Fibroblast of villous mesenchyme (primary cell): Measurements from ENCODE around the gene CHP2. TPM values are rescaled to one million over a fixed set of nuclear protein-coding genes. Genes with fewer than 3 reads are reported as not detected.

Source experiments
- DNase-seq: peaks from one replicate; pipeline ENCODE4 v3.0.0-alpha.2; 2010; ENCODE audit warnings: low read depth
- H3K4me3 ChIP-seq: 2 replicates; pipeline ENCODE4 v1.5.1; 2011; ENCODE audit warnings: low read depth, mild to moderate bottlenecking, low read length
- total RNA-seq: library from RNA; depleted of rRNA; stranded (reverse); fragments of >200 nt; gene quantifications from 2 replicates; pipeline ENCODE4 v1.2.3, GENCODE V29; 2012
- TF ChIP-seq, protein P1 (sequence below): IDR thresholded peaks from 2 replicates; pipeline ENCODE4 v1.5.1; 2012; ENCODE audit warnings: low read depth, mild to moderate bottlenecking, low read length; ENCODE audit not compliant: insufficient read depth

CHP2 gene
- total RNA-seq, 1 donor, result not detected

DNA sequence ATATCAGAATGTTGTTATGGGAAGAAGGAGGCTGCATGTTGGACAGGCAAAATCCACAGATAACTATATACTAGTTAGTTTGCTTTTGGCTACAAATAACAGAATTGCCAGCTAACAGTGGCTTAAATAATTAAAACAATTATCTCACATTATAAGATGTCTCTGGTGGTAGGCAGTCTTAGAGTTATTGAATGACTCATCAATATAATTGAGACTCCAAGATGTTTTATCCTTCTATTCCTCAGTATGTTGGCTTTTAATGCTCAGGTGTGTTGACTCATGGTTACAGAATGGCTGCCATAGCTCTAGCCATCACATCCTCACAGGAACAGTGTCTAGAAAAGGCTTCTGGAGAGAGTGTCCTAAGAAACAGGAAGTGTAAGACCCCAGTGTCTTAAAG, 11.1 kb downstream of the CHP2 start:
- no peak for DNase-seq
- no peak overlapping the region for H3K4me3 ChIP-seq
- TF ChIP-seq, protein P1, sequence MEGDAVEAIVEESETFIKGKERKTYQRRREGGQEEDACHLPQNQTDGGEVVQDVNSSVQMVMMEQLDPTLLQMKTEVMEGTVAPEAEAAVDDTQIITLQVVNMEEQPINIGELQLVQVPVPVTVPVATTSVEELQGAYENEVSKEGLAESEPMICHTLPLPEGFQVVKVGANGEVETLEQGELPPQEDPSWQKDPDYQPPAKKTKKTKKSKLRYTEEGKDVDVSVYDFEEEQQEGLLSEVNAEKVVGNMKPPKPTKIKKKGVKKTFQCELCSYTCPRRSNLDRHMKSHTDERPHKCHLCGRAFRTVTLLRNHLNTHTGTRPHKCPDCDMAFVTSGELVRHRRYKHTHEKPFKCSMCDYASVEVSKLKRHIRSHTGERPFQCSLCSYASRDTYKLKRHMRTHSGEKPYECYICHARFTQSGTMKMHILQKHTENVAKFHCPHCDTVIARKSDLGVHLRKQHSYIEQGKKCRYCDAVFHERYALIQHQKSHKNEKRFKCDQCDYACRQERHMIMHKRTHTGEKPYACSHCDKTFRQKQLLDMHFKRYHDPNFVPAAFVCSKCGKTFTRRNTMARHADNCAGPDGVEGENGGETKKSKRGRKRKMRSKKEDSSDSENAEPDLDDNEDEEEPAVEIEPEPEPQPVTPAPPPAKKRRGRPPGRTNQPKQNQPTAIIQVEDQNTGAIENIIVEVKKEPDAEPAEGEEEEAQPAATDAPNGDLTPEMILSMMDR, result no peak

DNA sequence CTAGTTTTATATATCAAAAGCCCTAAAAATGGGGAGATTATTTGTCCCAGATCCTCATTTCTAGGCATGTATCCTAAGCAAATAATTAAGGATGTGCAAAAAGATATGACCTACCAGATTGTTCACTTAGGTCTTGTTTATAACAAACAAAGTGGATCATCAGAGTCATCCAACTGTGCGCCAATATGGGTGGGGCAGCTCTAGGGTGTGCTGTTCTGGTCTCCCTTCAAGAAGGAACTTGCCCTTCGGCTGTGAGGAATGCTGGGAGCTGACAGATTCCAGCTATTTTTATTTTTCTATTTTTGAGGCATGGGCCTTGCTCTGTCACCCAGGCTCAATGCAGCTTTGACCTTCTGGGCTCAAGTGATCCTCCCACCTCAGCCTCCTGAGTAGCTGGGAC, 13.8 kb downstream of the CHP2 start:
- no peak overlapping the region for H3K4me3 ChIP-seq
- no peak for DNase-seq
- TF ChIP-seq, protein P1, result no peak

DNA sequence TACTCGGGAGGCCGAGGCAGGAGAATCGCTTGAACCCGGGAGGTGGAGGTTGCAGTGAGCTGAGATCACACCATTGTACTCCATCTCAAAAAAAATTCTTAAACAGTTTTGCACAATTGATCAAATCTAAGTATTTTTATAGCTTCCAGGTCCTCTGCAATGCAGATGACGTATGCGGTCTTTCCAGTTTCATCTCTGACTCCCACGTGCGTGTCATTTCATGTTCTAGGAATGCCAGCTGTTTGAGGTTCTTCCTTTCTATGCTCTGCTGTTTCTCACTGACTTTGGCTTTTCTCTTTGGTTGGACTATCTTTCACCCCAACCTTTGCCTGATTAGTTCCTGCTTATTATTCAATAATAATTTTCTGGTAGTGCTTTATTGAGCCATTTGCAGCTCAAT, 16.2 kb downstream of the CHP2 start:
- H3K4me3 ChIP-seq, result no peak overlapping the region
- TF ChIP-seq, protein P1, result no peak
- DNase-seq, result no peak

DNA sequence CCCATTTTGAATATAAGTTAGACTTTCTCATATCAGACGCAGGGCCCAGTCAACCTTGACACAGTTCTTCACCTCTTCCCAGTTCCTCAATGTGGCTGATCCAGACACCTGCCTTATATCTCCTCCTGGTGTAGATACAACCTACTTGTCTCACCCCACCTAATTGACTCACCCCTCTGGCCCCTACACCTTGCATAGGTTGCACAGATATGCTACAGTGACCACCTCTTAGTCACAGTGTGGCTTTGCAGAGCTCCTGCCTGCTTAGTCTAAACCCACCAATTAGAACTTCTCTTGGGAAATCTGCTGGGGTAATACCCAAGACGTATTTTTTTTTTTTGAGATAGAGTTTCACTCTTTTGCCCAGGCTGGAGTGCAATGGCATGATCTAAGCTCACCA, 16.8 kb downstream of the CHP2 start:
- TF ChIP-seq, protein P1, result no peak
- no peak overlapping the region for H3K4me3 ChIP-seq
- no peak for DNase-seq

DNA sequence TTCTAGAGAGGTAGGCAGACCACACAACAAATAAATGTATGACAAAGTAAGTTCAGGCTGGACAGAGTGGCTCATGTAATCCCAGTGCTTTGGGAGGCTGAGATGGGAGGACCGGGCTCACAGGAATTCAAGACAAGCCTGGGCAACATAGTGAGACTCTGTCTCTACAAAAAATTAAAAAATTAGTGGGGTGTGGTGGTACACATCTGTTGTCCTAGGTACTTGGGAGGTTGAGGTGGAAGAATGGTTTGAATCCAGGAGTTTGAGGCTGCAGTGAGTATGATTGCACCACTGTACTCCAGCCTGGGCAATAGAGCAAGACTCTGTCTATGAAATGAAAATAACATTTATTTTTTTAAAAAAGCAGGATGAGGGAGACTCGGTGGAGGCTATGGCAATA, 18.5 kb downstream of the CHP2 start:
- H3K4me3 ChIP-seq, result no peak overlapping the region
- TF ChIP-seq, protein P1, result no peak
- no peak for DNase-seq

DNA sequence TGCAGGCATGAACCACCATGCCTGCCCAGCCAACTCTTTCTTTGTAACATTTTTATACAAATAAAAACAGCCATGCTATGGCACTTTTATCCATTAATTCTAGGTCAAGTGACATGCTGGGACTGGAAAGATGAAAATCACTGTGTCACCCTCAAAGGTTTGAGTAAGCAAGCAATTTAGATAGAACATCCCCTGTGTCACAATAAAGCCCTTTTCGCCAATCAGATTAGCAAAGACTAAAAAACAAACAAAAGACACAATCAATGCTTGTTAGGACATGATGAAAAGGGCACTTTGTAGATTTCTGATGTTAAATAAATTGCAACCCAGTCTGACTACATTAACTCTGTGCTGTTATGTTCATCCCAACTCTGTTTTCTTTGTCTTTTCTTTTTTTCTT, 26.4 kb downstream of the CHP2 start:
- no peak overlapping the region for H3K4me3 ChIP-seq
- DNase-seq, result no peak
- TF ChIP-seq, protein P1, result no peak

DNA sequence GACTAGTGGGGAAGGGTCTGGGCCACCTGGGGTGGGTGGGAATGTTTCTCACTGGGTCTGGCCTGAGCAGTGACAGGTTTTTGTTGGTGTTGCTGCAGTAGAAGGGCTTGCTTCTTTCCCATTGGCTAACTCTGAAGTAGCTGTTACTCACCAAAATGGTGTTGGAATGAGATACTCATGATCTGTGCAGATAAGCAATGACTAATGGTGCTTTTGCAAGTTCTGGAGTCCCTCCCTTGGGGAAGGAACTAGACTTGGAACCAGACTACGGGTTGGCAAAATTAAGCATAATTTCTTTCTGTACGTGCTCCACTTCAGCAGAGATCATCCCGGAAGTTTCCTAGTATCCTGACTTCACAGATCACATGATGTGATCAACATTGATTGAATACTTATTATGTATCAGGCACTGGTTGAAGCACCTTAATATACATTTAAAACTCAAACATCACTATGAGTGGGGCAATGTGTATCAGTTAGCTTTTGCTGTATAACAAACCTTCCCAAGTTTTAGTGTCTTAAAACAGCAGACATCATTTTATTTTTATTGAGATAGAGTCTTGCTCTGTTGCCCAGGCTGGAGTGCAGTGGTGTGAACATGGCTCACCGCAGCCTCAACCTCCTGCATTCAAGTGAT, 30.1 kb downstream of the CHP2 start:
- H3K4me3 ChIP-seq, result no peak overlapping the region
- peak; percentile 4 for DNase-seq
- TF ChIP-seq, protein P1, result no peak
